Neural crest cell (in vitro differentiated cells): ENCODE results near the gene KIF21B. TPM values are rescaled to one million over a fixed set of nuclear protein-coding genes. Genes with fewer than 3 reads are reported as not detected.
A peak's percentile ranks its signal among the peaks of the same experiment; 100 is the strongest.

ENCODE experiments used
- DNase-seq: peaks from one replicate; pipeline ENCODE4 v3.0.0; 2021; ENCODE audit warnings: low read depth, mixed read lengths, low spot score
- H3K27ac Mint-ChIP-seq: one replicate; pipeline ENCODE4 v1.8.0; 2021; ENCODE audit warnings: mild to moderate bottlenecking, mixed read lengths; ENCODE audit not compliant: unreplicated experiment
- H3K27me3 Mint-ChIP-seq: 2 replicates; pipeline ENCODE4 v1.8.0; 2021; ENCODE audit warnings: low read depth, mild to moderate bottlenecking, mixed read lengths
- H3K36me3 Mint-ChIP-seq: 2 replicates; pipeline ENCODE4 v1.8.0; 2021; ENCODE audit warnings: low read depth, mild to moderate bottlenecking, mixed read lengths
- H3K4me1 Mint-ChIP-seq: 2 replicates; pipeline ENCODE4 v1.8.0; 2021; ENCODE audit warnings: mixed read lengths
- H3K4me3 Mint-ChIP-seq: one replicate; pipeline ENCODE4 v1.8.0; 2021; ENCODE audit warnings: mild to moderate bottlenecking, mixed read lengths
- H3K9me3 Mint-ChIP-seq: 2 replicates; pipeline ENCODE4 v1.8.0; 2021; ENCODE audit warnings: mixed read lengths
- CTCF ChIP-seq: fragments of 200-600 bp; sonication (generic); conservative IDR thresholded peaks from 2 replicates; pipeline ENCODE4 v1.5.0; 2021; ENCODE audit warnings: antibody characterized with exemption, mild to moderate bottlenecking
- total RNA-seq: library from RNA; stranded (reverse); gene quantifications from 2 replicates; pipeline ENCODE4 v1.2.1, GENCODE V29; 2021

KIF21B gene
- total RNA-seq, 1 donor from 2014 or later, result 28.9 TPM

- no peak for DNase-seq
- H3K4me1 Mint-ChIP-seq, result no peaks in the 10 kb centered on the region
- H3K27ac Mint-ChIP-seq, result no peak overlapping the region
- H3K27me3 Mint-ChIP-seq, result no peaks in the 10 kb centered on the region
- no peaks in the 10 kb centered on the region for H3K9me3 Mint-ChIP-seq
- no peak for TF ChIP-seq CTCF
- H3K4me3 Mint-ChIP-seq, result no peak overlapping the region
- H3K36me3 Mint-ChIP-seq, result no peaks in the 10 kb centered on the region
Observed at GRCh38 chr1:201048521-201048920, 25.0 kb upstream of the KIF21B start.

- H3K9me3 Mint-ChIP-seq, result no peaks in the 10 kb centered on the region
- no peak for TF ChIP-seq CTCF
- DNase-seq, result no peak
- no peak overlapping the region for H3K4me3 Mint-ChIP-seq
- peaks cover 6% of the 10 kb centered on the region for H3K4me1 Mint-ChIP-seq
- H3K27me3 Mint-ChIP-seq, result no peaks in the 10 kb centered on the region
- no peak overlapping the region for H3K27ac Mint-ChIP-seq
- no peaks in the 10 kb centered on the region for H3K36me3 Mint-ChIP-seq
Observed at GRCh38 chr1:201044119-201044518, 20.6 kb upstream of the KIF21B start.

GRCh38 chr1:201042779-201043461 lies 19.4 kb upstream of the KIF21B start:
- no peaks in the 10 kb centered on the region for H3K9me3 Mint-ChIP-seq
- no peak overlapping the region for H3K4me3 Mint-ChIP-seq
- H3K27ac Mint-ChIP-seq, result peak overlapping the region; percentile 36
- DNase-seq, result peak; percentile 63
- peaks cover 6% of the 10 kb centered on the region for H3K4me1 Mint-ChIP-seq
- peak; percentile 91 for TF ChIP-seq CTCF
- no peaks in the 10 kb centered on the region for H3K27me3 Mint-ChIP-seq
- no peaks in the 10 kb centered on the region for H3K36me3 Mint-ChIP-seq

GRCh38 chr1:201041011-201041410 lies 17.5 kb upstream of the KIF21B start:
- H3K9me3 Mint-ChIP-seq, result no peaks in the 10 kb centered on the region
- H3K27ac Mint-ChIP-seq, result no peak overlapping the region
- TF ChIP-seq CTCF, result no peak
- no peaks in the 10 kb centered on the region for H3K27me3 Mint-ChIP-seq
- no peaks in the 10 kb centered on the region for H3K36me3 Mint-ChIP-seq
- H3K4me1 Mint-ChIP-seq, result peaks cover 6% of the 10 kb centered on the region
- no peak overlapping the region for H3K4me3 Mint-ChIP-seq
- no peak for DNase-seq

GRCh38 chr1:201039876-201040275 lies 16.4 kb upstream of the KIF21B start:
- no peaks in the 10 kb centered on the region for H3K9me3 Mint-ChIP-seq
- TF ChIP-seq CTCF, result no peak
- no peaks in the 10 kb centered on the region for H3K36me3 Mint-ChIP-seq
- no peak overlapping the region for H3K4me3 Mint-ChIP-seq
- peaks cover 6% of the 10 kb centered on the region for H3K4me1 Mint-ChIP-seq
- no peaks in the 10 kb centered on the region for H3K27me3 Mint-ChIP-seq
- DNase-seq, result no peak
- no peak overlapping the region for H3K27ac Mint-ChIP-seq
